Measurements from ENCODE around the gene LIN28B.
"Not testable (repeated sequence)": the region's sequence is repeated elsewhere in the genome, so short reads cannot be mapped to it uniquely, and the experiment has no call there.

DNA sequence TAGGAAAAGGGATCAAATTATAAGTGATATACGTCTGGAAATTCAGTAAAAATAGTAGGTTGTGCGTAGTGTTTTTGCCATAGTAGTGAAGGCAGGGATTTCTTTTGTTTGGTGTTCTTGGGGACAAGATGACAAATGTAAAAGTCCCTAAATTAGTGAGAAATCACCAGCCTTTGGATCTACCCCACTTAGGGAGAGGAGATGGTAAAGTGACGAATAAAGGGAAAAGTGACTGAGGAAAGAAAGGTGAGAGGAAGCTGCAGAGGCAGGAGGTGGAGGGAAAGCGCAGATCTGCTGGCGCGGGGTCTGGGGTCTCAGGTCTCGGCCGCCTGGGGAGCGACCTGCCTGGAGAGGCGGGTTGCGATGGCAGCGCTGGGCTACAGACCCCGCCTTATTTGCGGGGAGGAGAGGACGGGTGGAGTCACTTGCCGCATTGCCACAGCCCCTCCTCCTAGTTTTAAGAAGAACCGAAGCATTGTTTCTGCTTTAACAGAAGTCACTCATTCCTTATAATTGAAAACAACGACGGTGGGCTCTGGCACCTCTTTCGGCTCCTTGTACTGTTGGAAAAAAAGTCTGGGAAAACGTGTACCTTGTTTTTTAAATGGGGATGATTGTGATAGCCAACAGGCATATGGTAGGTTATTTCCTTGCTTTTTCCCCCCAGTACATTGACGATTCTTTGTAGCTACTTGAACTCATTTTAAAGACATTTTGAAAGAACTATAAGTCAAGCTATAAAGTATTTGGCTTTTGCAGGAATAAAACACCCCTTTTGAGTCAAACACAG lies 3.3 kb upstream of the LIN28B start:
- TF ChIP-seq, protein P1, sequence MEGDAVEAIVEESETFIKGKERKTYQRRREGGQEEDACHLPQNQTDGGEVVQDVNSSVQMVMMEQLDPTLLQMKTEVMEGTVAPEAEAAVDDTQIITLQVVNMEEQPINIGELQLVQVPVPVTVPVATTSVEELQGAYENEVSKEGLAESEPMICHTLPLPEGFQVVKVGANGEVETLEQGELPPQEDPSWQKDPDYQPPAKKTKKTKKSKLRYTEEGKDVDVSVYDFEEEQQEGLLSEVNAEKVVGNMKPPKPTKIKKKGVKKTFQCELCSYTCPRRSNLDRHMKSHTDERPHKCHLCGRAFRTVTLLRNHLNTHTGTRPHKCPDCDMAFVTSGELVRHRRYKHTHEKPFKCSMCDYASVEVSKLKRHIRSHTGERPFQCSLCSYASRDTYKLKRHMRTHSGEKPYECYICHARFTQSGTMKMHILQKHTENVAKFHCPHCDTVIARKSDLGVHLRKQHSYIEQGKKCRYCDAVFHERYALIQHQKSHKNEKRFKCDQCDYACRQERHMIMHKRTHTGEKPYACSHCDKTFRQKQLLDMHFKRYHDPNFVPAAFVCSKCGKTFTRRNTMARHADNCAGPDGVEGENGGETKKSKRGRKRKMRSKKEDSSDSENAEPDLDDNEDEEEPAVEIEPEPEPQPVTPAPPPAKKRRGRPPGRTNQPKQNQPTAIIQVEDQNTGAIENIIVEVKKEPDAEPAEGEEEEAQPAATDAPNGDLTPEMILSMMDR (IDR thresholded peaks at IDR 0.05): not testable (repeated sequence)
- not testable (repeated sequence) for TF ChIP-seq POLR2A (IDR thresholded peaks at IDR 0.05)
